GM10248 (cell line): ENCODE measurements around the gene HSPG2.

ENCODE experiments used
- CTCF ChIA-PET: fragments of 300-600 bp; sonication (Branson Sonifier 250); formaldehyde crosslinking; extraction: SDS; loops from one replicate; lab custom pipeline; 2021; ENCODE audit warnings: antibody characterized with exemption; lab: Yijun Ruan, JAX
- POLR2A ChIA-PET: fragments of 350-650 bp; sonication (Branson Sonifier 250); formaldehyde crosslinking; extraction: SDS; loops from one replicate; lab custom pipeline; 2020; ENCODE audit warnings: antibody characterized with exemption; lab: Yijun Ruan, JAX
- DNase-seq: peaks from one replicate; pipeline ENCODE4 v3.0.0; 2012; ENCODE audit errors: extremely low spot score
- TF ChIP-seq, protein P1 (sequence below): IDR thresholded peaks from 2 replicates; pipeline ENCODE4 v1.5.1; 2012; ENCODE audit warnings: mild to moderate bottlenecking, low read depth; ENCODE audit errors: extremely low read depth, missing control alignments, control extremely low read depth

The HSPG2 gene

GRCh38 chr1:21824926-21825325 lies 112.2 kb downstream of the HSPG2 start:
- ChIA-PET CTCF (no interaction called here), POLR2A (no interaction called here)
- TF ChIP-seq, protein P1, sequence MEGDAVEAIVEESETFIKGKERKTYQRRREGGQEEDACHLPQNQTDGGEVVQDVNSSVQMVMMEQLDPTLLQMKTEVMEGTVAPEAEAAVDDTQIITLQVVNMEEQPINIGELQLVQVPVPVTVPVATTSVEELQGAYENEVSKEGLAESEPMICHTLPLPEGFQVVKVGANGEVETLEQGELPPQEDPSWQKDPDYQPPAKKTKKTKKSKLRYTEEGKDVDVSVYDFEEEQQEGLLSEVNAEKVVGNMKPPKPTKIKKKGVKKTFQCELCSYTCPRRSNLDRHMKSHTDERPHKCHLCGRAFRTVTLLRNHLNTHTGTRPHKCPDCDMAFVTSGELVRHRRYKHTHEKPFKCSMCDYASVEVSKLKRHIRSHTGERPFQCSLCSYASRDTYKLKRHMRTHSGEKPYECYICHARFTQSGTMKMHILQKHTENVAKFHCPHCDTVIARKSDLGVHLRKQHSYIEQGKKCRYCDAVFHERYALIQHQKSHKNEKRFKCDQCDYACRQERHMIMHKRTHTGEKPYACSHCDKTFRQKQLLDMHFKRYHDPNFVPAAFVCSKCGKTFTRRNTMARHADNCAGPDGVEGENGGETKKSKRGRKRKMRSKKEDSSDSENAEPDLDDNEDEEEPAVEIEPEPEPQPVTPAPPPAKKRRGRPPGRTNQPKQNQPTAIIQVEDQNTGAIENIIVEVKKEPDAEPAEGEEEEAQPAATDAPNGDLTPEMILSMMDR: no peak
- DNase-seq: no peak

DNA sequence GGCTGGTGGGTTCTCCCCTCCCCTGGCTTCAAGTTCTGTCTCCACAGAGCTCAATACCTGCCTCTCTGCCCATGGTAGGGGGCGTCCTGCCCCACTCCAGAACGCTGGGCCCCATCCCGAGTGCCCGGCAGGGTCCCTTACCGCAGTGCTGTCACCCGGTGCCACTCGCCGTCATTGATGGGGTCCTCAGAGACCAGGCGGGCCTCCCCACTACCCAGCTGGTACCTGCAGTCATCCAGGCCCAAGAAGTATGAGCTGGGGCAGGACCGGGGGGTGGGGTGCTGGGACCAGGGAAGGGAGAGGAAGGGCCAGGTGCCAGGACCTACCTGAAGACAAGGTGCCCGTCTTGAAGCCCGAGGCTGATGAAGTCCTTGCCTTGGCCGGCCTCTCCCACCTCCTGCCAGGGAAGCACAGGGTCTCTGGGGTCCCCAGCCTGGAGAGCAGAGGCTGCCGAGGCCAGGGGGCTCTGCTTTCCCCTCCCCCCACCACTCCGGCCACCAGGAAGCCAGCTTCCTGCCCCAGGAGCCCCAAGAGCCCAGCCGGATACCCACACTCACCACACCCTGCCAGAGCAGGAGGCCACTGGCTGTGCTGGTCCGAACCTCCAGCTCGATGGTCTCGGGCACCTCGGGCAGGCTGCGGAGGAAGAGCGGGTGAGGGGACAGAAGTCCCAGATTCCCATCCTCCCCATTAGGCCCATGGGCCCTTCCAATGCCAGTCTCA lies 113.0 kb downstream of the HSPG2 start:
- no peak for DNase-seq
- ChIA-PET CTCF (no interaction called here), POLR2A (no interaction called here)
- TF ChIP-seq, protein P1: no peak

DNA sequence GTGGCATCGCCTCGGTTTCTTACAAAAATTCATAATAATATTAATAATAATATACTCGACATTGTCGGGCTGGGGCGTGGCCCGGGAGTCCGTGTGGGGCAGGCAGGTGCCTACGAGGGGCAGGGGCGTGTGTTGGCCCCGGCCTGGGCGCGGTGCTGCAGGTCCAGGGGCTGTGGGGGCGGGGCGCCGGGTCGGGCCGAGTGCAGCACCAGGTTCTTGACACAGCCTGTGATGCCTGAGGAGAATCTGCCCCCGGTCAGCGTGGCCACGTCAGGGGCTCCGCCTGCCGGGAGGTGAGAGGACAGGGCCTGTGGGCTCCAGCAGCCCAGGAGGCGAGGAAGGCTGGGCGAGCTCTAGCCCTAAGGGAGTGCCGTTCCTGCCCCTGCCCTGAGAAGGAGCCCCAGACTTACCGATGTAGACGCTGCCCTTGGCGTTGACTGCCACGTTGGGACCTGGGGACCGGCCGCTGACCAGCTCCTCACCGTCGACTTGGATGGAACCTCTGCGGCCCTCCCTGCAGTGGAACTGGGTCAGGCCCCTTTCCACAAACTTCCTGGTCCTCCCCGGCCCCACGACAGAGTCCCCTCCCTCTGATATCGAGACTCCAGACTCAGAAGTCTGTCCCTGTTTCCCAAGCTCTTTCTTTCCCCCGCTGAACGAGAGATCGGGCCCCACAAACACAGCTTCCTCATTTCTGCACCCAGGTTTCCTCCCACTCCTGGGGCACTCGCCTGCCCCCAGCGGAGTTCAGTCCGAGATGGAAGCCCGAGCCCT lies 113.7 kb downstream of the HSPG2 start:
- CTCF ChIA-PET: no interaction called here
- TF ChIP-seq, protein P1: no peak
- POLR2A ChIA-PET: no interaction called here
- DNase-seq: no peak

GRCh38 chr1:21822349-21822748 lies 114.8 kb downstream of the HSPG2 start:
- POLR2A ChIA-PET: no interaction called here
- DNase-seq: no peak
- CTCF ChIA-PET: no interaction called here
- TF ChIP-seq, protein P1: no peak

GRCh38 chr1:21821385-21822019 lies 115.6 kb downstream of the HSPG2 start:
- no peak for DNase-seq
- TF ChIP-seq, protein P1: no peak
- ChIA-PET POLR2A (no interaction called here), CTCF (interaction anchor here (0.9 to 1.3 kb wide), 2 partner anchors 19 to 142 kb away, joined by 3 read pairs; no protein-coding TSS in a partner anchor)

DNA sequence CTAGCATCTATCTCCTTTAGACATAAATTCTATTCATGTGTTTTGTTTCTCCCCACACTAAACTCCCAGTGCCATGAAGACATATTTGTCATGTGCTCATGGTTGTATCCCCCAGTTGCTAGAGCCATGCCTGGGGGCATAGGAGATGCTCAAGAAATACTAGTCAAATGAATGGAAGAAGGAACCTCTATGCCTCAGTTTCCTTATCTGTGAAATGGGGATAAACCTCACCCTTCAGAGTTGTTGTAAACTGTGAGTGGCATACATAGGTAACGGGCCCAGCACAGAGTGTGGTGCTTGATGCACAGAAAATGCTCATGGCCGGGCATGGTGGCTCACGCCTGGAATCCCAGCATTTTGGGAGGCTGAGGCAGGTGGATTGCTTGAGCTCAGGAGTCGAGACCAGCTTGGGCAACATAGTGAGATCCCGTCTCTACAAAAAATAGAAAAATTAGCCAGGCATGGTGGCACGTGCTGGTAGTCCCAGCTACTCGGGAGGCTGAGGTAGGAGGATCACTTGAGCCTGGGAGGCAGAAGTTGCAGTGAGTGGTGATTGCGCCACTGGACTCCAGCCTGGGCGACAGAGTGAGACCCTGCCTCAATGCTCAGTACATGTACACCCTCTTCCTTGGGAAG lies 116.4 kb downstream of the HSPG2 start:
- CTCF ChIA-PET: interaction anchor here (0.9 to 1.3 kb wide), 2 partner anchors 18 to 143 kb away, joined by 3 read pairs; no protein-coding TSS in a partner anchor
- no peak for DNase-seq
- POLR2A ChIA-PET: no interaction called here
- TF ChIP-seq, protein P1: no peak
